Measurements from ENCODE around the gene MCTP2. TPM values are rescaled to one million over a fixed set of nuclear protein-coding genes. Genes with fewer than 3 reads are reported as not detected.

MCTP2 gene
- total RNA-seq, 1 experiment from 2014 or later = 0.18 TPM

DNA sequence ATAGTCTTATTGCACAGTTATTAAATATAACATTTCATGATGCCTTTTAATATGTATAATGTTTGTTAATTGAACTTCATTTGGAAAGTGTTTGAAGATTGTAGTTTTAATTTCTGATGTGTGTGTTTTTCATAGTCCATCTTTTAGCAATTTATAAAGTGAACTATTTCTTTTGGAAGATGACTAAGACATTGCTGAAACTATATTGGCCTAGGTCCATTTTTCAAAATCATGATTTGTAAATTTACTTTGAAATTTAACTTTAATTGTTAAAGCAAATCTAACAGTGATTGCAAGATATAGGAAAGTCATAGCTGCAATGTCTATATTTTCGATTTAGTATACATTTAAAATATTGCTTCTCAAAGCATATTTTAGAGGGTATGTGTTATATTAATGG is 30.8 kb downstream of the MCTP2 start:
- Histone ChIP-seq H3K4me3 (no peak overlapping the region), H3K36me3 (no peaks in the 10 kb centered on the region), H3K27me3 (replicated peaks) (no peaks in the 10 kb centered on the region), H3K27ac (no peak overlapping the region), H3K9me3 (replicated peaks) (no peaks in the 10 kb centered on the region), H3K4me1 (replicated peaks) (peaks cover 5% of the 10 kb centered on the region)
- DNase-seq (ENCODE audit: low read depth in 1 of 2, low spot score in 2 of 2) = no peak

DNA sequence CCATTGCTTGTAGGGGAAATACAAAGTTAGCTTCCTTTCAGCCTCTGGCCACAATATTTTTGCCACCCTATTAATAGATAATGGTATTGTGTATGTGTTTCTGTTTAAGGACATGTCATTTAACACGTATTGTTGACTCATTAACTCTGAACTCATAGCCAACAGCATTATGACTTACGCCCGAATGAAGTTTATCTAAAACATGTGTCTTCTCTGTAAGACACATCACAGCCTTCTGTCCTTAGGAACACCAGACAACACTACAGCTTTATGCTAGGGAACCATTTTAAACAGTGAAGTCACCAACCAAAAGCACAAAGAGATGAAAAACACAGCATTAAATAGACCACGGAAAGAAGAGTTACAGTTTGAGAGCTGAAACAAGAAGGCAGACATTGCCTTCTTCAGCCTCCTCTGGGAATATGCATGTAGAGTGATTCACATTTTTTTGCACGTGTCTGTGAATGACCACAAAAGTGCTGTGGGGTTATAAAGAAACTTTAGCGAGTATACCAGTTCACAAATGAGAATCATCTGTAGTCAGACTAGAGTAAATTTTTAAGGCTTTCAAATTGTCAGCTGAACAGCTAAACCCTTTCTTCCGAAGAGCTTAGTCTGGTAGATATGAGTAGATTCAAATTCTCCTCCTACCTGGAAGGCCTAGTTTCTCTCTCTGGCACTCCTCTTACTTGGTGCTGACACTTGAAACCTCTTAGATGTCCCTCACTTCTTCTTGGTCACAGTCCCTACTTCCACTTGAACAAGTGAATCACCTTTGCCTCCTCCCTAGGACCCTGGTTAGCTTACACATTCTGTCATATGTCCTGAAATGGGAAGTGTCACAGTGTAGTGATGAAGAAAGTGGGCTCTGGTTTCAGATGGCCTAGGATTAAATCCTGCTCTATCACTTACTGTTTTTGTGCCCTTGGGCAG is 32.2 kb downstream of the MCTP2 start:
- H3K27me3 ChIP-seq (replicated peaks) = no peaks in the 10 kb centered on the region
- H3K4me1 ChIP-seq (replicated peaks) = peaks cover 5% of the 10 kb centered on the region
- no peaks in the 10 kb centered on the region for H3K9me3 ChIP-seq (replicated peaks)
- H3K36me3 ChIP-seq = no peaks in the 10 kb centered on the region
- H3K4me3 ChIP-seq = no peak overlapping the region
- H3K27ac ChIP-seq = no peak overlapping the region
- DNase-seq (ENCODE audit: low read depth in 1 of 2, low spot score in 2 of 2) = no peak

DNA sequence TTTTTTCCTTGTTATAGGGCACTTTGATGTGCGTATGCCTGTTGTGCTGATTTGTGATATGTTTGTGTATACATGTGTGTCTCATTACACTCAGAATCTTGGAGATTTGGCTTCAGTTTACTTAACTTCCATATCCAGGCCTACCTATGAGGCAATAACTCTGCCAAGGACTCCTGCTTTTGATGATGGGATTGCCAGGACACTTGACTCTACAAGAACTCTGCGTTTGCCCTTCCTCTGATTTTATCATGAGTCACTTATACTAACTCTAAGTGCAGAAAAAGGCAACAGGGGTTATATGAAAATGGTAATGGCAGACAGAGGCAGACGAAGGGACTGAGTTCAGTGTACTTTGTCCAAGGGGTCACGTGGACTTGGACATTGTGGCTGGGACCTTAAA is 33.6 kb downstream of the MCTP2 start:
- no peaks in the 10 kb centered on the region for H3K27me3 ChIP-seq (replicated peaks)

DNA sequence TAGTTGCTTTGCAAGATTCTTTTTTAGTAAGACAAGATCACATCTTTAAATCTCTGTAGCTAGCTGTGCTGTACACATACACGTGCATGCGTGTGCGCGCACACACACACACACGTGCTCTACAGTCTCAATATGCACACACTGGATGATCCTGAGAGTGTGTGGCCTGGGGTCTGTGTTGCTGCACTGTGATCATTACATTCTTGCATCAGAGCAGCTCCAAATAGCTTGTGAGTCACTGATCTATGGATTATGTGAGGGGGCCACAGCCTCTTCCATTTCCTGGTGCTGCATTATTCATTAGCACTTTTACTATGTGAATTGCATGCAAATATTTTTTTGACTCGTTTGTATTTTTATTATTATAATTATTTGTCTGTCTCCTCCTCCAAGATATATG is 34.6 kb downstream of the MCTP2 start:
- no peak overlapping the region for H3K4me3 ChIP-seq
- no peaks in the 10 kb centered on the region for H3K27me3 ChIP-seq (replicated peaks)
- no peaks in the 10 kb centered on the region for H3K36me3 ChIP-seq
- peaks cover 5% of the 10 kb centered on the region for H3K4me1 ChIP-seq (replicated peaks)
- no peaks in the 10 kb centered on the region for H3K9me3 ChIP-seq (replicated peaks)
- no peak overlapping the region for H3K27ac ChIP-seq
- no peak for DNase-seq (ENCODE audit: low read depth in 1 of 2, low spot score in 2 of 2)

More for the DNA sequence above, 33.6 kb downstream of the MCTP2 start:
- no peak for DNase-seq (ENCODE audit: low read depth in 1 of 2, low spot score in 2 of 2)
- peaks cover 5% of the 10 kb centered on the region for H3K4me1 ChIP-seq (replicated peaks)
- no peak overlapping the region for H3K27ac ChIP-seq
- H3K36me3 ChIP-seq = no peaks in the 10 kb centered on the region
- H3K9me3 ChIP-seq (replicated peaks) = no peaks in the 10 kb centered on the region
- no peak overlapping the region for H3K4me3 ChIP-seq

DNA sequence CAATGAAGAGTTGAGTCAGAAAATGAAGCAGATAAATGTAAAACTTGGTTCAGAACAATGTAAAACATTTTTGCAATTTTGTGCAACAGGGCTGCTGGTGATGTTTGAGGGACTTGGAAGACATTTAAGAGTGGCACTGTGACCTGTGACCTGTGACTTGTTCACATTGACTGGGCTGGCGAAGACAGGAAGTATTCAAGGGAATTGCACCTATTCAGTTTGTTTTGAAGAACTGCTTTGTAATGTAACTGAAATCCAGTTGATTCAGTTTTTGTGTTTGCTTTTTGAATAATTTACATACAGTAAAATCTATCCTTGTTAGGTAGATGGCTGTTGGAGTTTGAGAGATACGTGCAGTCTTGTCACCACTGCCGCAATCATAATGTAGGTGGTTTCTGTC is 35.4 kb downstream of the MCTP2 start:
- H3K9me3 ChIP-seq (replicated peaks) = no peaks in the 10 kb centered on the region
- no peak for DNase-seq (ENCODE audit: low read depth in 1 of 2, low spot score in 2 of 2)
- peaks cover 5% of the 10 kb centered on the region for H3K4me1 ChIP-seq (replicated peaks)
- H3K4me3 ChIP-seq = no peak overlapping the region
- H3K27me3 ChIP-seq (replicated peaks) = no peaks in the 10 kb centered on the region
- H3K36me3 ChIP-seq = no peaks in the 10 kb centered on the region
- H3K27ac ChIP-seq = no peak overlapping the region

DNA sequence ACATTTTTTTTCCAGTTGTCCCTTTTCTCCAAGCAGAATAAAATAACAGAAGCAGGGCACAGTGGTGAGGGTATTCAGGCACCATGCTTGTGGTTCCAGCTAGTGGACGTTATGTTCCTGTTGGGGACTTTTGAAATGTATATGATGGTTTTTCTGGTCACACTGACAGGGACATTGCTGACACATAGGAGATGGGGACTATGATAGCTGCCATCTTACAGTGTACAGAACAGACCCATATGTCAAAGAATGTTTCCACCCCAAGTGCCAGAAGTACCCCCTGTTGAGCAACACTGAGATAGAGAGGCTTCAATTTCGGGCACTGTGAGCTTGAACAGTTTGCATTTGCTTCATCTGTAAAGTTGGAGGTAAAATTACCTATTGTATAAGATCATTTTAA is 38.6 kb downstream of the MCTP2 start:
- Histone ChIP-seq H3K4me3 (no peak overlapping the region), H3K4me1 (replicated peaks) (no peaks in the 10 kb centered on the region), H3K27ac (no peak overlapping the region), H3K36me3 (no peaks in the 10 kb centered on the region), H3K9me3 (replicated peaks) (no peaks in the 10 kb centered on the region), H3K27me3 (replicated peaks) (no peaks in the 10 kb centered on the region)
- no peak for DNase-seq (ENCODE audit: low read depth in 1 of 2, low spot score in 2 of 2)

DNA sequence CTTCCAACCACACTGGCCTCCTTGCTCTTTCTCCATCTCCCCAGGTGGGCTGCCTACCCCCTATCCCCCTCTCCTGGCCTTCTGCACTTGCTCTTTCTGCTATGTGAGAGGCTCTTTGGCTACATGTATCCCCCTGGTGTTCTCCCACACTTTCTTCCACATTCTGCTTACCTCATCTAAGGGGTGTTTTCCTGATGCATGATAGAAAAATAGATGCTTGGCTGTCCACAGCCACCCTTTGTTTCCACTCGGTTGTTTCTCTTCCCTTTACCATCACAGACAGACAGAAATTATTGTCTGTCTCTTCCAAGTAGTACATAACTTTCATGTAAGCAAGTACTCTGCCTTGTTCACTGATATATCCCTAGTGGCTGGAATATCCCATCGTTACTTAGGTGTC is 39.2 kb downstream of the MCTP2 start:
- no peak overlapping the region for H3K4me3 ChIP-seq
- no peaks in the 10 kb centered on the region for H3K36me3 ChIP-seq
- no peak for DNase-seq (ENCODE audit: low read depth in 1 of 2, low spot score in 2 of 2)
- H3K9me3 ChIP-seq (replicated peaks) = no peaks in the 10 kb centered on the region
- H3K27ac ChIP-seq = no peak overlapping the region
- H3K4me1 ChIP-seq (replicated peaks) = no peaks in the 10 kb centered on the region
- H3K27me3 ChIP-seq (replicated peaks) = no peaks in the 10 kb centered on the region

DNA sequence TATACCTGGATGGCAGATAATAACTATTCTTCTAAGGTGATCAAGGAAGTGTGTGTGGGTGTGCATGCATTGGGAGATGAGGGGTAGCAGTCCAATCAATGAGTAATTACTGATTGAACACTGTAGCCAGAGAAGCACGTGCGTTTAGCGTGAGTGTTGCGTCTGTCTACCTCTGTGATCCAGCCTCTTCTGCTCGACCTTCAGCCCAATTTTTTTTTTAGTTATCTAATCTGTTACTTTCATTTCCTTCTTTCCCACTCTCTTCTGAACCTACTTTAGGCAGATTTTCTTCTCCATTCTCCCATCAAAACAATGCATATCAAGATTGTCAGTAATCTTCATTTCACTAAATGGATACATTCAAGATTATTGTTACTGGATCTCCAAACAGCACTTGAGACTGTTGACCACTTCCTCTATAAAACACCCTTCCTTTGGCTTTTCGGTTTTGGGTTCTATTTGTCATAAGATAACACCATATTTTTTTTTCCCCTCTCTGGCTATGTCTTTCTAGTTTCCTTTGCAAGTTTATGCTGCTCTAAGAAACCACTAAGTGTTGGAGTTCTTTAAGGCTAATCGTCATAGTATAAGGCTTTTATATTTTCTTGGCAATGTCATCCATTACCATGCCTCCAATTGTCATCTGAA is 41.0 kb downstream of the MCTP2 start:
- Histone ChIP-seq H3K36me3 (no peaks in the 10 kb centered on the region), H3K4me1 (replicated peaks) (no peaks in the 10 kb centered on the region), H3K27ac (no peak overlapping the region), H3K4me3 (no peak overlapping the region), H3K27me3 (replicated peaks) (no peaks in the 10 kb centered on the region), H3K9me3 (replicated peaks) (no peaks in the 10 kb centered on the region)
- DNase-seq (ENCODE audit: low read depth in 1 of 2, low spot score in 2 of 2) = no peak

DNA sequence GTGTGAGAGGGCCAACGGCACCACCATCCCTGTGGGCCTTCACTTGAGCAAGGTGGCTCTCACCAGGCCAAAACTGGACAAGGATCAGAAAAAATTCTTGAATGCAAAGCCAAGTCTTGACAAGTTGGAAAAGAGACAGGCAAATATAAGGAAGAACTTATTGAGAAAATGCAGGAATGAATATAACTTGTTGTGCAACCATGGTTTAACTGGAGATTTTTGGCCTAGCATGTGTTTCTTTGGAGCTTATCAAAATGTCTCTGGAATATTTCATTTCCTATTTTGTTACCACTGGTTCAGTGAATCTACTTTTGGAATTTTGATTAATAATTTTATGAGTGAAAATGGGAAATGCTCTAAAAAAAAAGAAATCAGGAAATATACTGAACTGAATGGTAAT is 42.5 kb downstream of the MCTP2 start:
- H3K27ac ChIP-seq = no peak overlapping the region
- H3K4me1 ChIP-seq (replicated peaks) = no peaks in the 10 kb centered on the region
- no peaks in the 10 kb centered on the region for H3K36me3 ChIP-seq
- H3K27me3 ChIP-seq (replicated peaks) = no peaks in the 10 kb centered on the region
- H3K4me3 ChIP-seq = no peak overlapping the region
- no peaks in the 10 kb centered on the region for H3K9me3 ChIP-seq (replicated peaks)
- DNase-seq (ENCODE audit: low read depth in 1 of 2, low spot score in 2 of 2) = no peak

DNA sequence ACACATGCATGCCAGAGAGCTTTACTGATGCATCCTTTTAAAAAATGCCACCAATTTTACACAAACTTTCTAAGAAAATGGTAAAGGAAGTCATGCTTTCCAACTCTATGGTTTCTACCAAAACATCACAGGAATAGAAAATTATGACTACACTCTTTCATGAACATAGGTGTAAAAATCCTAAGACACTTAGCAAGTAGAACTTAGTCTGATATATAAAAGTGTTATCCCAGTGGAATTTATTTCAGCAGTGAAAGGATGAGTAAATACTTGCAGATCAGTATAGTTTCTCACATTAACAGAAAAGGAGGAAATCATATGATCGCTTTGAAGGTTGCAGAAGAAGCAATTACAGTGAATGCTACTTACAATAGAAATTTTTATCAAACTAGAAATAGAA is 43.4 kb downstream of the MCTP2 start:
- no peaks in the 10 kb centered on the region for H3K36me3 ChIP-seq
- H3K4me1 ChIP-seq (replicated peaks) = no peaks in the 10 kb centered on the region
- DNase-seq (ENCODE audit: low read depth in 1 of 2, low spot score in 2 of 2) = no peak
- no peak overlapping the region for H3K4me3 ChIP-seq
- no peaks in the 10 kb centered on the region for H3K27me3 ChIP-seq (replicated peaks)
- no peaks in the 10 kb centered on the region for H3K9me3 ChIP-seq (replicated peaks)
- H3K27ac ChIP-seq = no peak overlapping the region

DNA sequence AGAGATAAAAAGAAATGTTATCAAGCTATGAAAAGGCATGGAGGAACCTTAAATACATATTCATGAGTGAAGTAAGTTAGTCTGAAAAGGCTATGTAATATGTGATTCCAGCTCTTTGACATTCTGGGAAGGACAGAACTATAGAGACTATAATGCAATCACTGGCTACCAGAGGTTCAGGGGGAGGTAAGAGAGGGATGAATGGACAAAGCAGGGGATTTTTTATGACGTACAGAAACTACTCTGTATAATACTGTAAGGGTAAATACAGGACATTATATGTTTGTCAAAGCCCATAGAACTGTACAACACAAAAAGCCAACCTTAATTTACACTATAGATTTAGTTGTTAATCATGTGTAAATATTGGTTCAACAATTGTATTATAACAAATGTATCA is 46.1 kb downstream of the MCTP2 start:
- H3K27me3 ChIP-seq (replicated peaks) = no peaks in the 10 kb centered on the region

DNA sequence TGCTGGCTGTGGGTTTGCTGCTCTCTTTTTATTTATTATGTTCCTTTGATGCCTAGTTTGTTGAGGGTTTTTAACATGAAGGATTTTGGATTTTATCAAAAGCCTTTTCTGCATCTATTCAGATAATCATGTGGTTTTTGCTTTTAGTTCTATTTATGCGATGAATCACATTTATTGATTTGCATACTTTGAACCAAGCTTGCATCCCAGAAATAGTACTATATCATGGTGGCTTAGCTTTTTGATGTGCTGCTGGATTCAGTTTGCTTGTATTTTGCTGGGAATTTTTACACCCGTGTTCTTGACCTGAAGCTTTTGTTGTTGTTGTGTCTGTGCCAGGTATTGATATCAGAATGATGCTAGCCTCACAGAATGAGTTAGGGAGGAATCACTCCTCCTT is 48.4 kb downstream of the MCTP2 start:
- no peak overlapping the region for H3K4me3 ChIP-seq
- H3K36me3 ChIP-seq = no peaks in the 10 kb centered on the region
- H3K27me3 ChIP-seq (replicated peaks) = no peaks in the 10 kb centered on the region

More for the DNA sequence above, 46.1 kb downstream of the MCTP2 start:
- H3K27ac ChIP-seq = no peak overlapping the region
- H3K9me3 ChIP-seq (replicated peaks) = no peaks in the 10 kb centered on the region
- H3K4me1 ChIP-seq (replicated peaks) = no peaks in the 10 kb centered on the region
- no peak overlapping the region for H3K4me3 ChIP-seq
- no peak for DNase-seq (ENCODE audit: low read depth in 1 of 2, low spot score in 2 of 2)
- H3K36me3 ChIP-seq = no peaks in the 10 kb centered on the region

DNA sequence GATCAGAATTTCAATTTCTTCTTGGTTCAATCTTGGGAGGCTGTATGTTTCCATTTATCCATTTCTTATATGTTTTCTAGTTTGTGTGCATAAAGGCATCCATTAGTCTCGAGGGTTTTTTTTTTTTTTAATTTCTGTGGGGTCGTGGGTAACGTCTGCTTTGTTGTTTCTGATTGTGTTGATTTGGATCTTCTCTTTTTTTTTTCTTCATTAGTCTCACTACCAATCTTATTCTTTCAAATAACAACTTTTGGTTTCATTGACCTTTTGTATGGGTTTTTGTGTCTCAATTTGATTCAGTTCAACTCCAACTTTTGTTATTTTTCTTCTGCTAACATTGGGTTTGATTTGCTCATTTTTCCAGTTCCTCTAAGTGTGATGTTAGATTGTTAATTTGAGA is 48.9 kb downstream of the MCTP2 start:
- no peaks in the 10 kb centered on the region for H3K27me3 ChIP-seq (replicated peaks)
- H3K4me3 ChIP-seq = no peak overlapping the region
- no peak for DNase-seq (ENCODE audit: low read depth in 1 of 2, low spot score in 2 of 2)
- H3K27ac ChIP-seq = no peak overlapping the region
- no peaks in the 10 kb centered on the region for H3K36me3 ChIP-seq
- H3K9me3 ChIP-seq (replicated peaks) = no peaks in the 10 kb centered on the region
- H3K4me1 ChIP-seq (replicated peaks) = no peaks in the 10 kb centered on the region

More for the DNA sequence above, 48.4 kb downstream of the MCTP2 start:
- DNase-seq (ENCODE audit: low read depth in 1 of 2, low spot score in 2 of 2) = no peak
- no peaks in the 10 kb centered on the region for H3K9me3 ChIP-seq (replicated peaks)
- no peaks in the 10 kb centered on the region for H3K4me1 ChIP-seq (replicated peaks)
- no peak overlapping the region for H3K27ac ChIP-seq

Measured in SJSA1 (cell line).